ENCODE measurements around the gene ENDOD1.

The ENDOD1 gene

GRCh38 chr11:95095858-95096587, 6.4 kb downstream of the ENDOD1 start:
- H3K4me3 ChIP-seq (ENCODE audit: low read depth, low read length): no peak overlapping the region
- no peak for TF ChIP-seq CTCF (IDR thresholded peaks at IDR 0.05; ENCODE audit: low read depth, low read length)

- no peak for TF ChIP-seq CTCF (IDR thresholded peaks at IDR 0.05; ENCODE audit: low read depth, low read length)
- H3K4me3 ChIP-seq (ENCODE audit: low read depth, low read length): no peak overlapping the region
Measured at GRCh38 chr11:95097209-95097608, 7.6 kb downstream of the ENDOD1 start.

- no peak for TF ChIP-seq CTCF (IDR thresholded peaks at IDR 0.05; ENCODE audit: low read depth, low read length)
- H3K4me3 ChIP-seq (ENCODE audit: low read depth, low read length): no peak overlapping the region
Measured at GRCh38 chr11:95098826-95099225, 9.2 kb downstream of the ENDOD1 start.

- no peak for TF ChIP-seq CTCF (IDR thresholded peaks at IDR 0.05; ENCODE audit: low read depth, low read length)
- H3K4me3 ChIP-seq (ENCODE audit: low read depth, low read length): no peak overlapping the region
Measured at GRCh38 chr11:95100191-95100648, 10.6 kb downstream of the ENDOD1 start.

- H3K4me3 ChIP-seq (ENCODE audit: low read depth, low read length): no peak overlapping the region
- no peak for TF ChIP-seq CTCF (IDR thresholded peaks at IDR 0.05; ENCODE audit: low read depth, low read length)
Measured at GRCh38 chr11:95100856-95101507, 11.3 kb downstream of the ENDOD1 start.

- no peak for TF ChIP-seq CTCF (IDR thresholded peaks at IDR 0.05; ENCODE audit: low read depth, low read length)
Measured at GRCh38 chr11:95101935-95102334, 12.3 kb downstream of the ENDOD1 start.

GRCh38 chr11:95102733-95103132, 13.1 kb downstream of the ENDOD1 start:
- TF ChIP-seq CTCF (IDR thresholded peaks at IDR 0.05; ENCODE audit: low read depth, low read length): no peak
- H3K4me3 ChIP-seq (ENCODE audit: low read depth, low read length): no peak overlapping the region

More at GRCh38 chr11:95101935-95102334, 12.3 kb downstream of the ENDOD1 start:
- H3K4me3 ChIP-seq (ENCODE audit: low read depth, low read length): no peak overlapping the region
